HEK293T (cell line): ENCODE results near the gene PPP1R15B.

Experiments used
- BHLHE40 ChIP-seq: fragments of 450-650 bp; IDR thresholded peaks from 2 replicates; pipeline ENCODE4 v1.6.1; 2016; ENCODE audit warnings: mild to moderate bottlenecking, moderate library complexity, borderline replicate concordance
- CTBP1 ChIP-seq: fragments of 450-650 bp; IDR thresholded peaks from 2 replicates; pipeline ENCODE4 v1.6.1; 2016; ENCODE audit warnings: borderline replicate concordance
- FOXA1 ChIP-seq: fragments of 450-650 bp; IDR thresholded peaks from 2 replicates; pipeline ENCODE4 v1.6.1; 2016; ENCODE audit warnings: mild to moderate bottlenecking
- FOXK2 ChIP-seq: fragments of 450-650 bp; IDR thresholded peaks from 2 replicates; pipeline ENCODE4 v1.6.1; 2016; ENCODE audit warnings: mild to moderate bottlenecking
- FOXM1 ChIP-seq: fragments of 450-650 bp; IDR thresholded peaks from 2 replicates; pipeline ENCODE4 v1.6.1; 2017; ENCODE audit warnings: mild to moderate bottlenecking, borderline replicate concordance
- LEF1 ChIP-seq: fragments of 450-650 bp; IDR thresholded peaks from 2 replicates; pipeline ENCODE4 v1.6.1; 2017; ENCODE audit warnings: mild to moderate bottlenecking, borderline replicate concordance
- NFRKB ChIP-seq: fragments of 450-650 bp; IDR thresholded peaks from 2 replicates; pipeline ENCODE4 v1.6.1; 2016; ENCODE audit warnings: mild to moderate bottlenecking, moderate library complexity
- SP1 ChIP-seq: fragments of 450-650 bp; IDR thresholded peaks from 2 replicates; pipeline ENCODE4 v1.6.1; 2017
- SUZ12 ChIP-seq: fragments of 450-650 bp; IDR thresholded peaks from 2 replicates; pipeline ENCODE4 v1.6.1; 2016; ENCODE audit warnings: mild to moderate bottlenecking
- TARDBP ChIP-seq: fragments of 450-650 bp; IDR thresholded peaks from 2 replicates; pipeline ENCODE4 v1.6.1; 2016
- ZNF384 ChIP-seq: fragments of 450-650 bp; IDR thresholded peaks from 2 replicates; pipeline ENCODE4 v1.6.1; 2016

DNA sequence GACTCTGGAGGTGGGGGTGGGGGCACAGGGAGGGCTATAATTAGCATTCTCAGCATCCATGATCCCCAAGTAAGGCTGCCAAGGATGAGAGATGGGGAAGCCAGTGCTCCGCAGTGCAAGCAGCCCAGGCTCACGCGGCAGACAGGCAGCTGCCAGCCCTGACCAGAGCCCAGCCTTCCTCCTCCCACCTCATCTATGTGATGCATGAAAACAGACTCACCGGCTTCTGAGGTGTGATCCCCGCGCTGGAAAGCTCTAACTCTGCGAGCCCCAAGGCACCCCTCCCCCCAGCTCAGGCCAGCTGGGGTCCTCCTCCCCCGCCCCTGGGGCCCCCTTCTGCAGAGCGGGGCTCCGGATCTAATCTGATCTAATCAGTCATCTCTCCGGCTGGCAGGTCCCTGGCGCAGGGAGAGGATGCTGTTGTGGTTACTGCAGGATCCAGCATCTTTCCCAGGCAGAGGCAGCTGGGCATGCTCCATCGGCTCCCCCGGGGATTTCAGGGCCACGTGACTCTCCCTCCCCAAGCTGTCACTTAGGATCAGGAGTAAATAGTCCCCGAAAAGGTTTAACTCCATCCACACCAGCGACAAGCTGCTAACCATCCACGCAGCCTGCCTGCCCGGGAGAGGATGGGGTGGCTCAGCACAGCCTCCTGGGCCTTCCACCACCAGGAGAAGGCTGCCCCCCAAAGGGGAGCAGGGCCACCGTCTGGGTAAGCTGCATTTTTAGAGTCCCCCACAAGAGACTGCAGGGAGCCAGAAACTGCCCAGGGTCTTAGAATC is 52.0 kb downstream of the PPP1R15B start, which contains the start of gene PLEKHA6:
- TF ChIP-seq TARDBP, result no peak
- TF ChIP-seq FOXM1, result no peak
- no peak for TF ChIP-seq FOXA1
- no peak for TF ChIP-seq SP1
- no peak for TF ChIP-seq NFRKB
- TF ChIP-seq SUZ12, result no peak
- no peak for TF ChIP-seq BHLHE40
- TF ChIP-seq FOXK2, result no peak
- TF ChIP-seq ZNF384, result no peak
- TF ChIP-seq LEF1, result no peak
- TF ChIP-seq CTBP1, result no peak
